Gastrocnemius medialis (tissue), 4 donors: ENCODE results near the gene CCDC187.

Experiments
- POLR2A ChIP-seq, 2 donors: fragments of 450-650 bp; IDR thresholded peaks; one replicate each; pipeline ENCODE4 v1.6.1; 2017; ENCODE audit warnings: antibody characterized with exemption in 2 of 2, mild to moderate bottlenecking in 2 of 2, moderate library complexity in 2 of 2
- TF ChIP-seq, protein P1 (sequence below), 5 experiments: fragments of 450-650 bp in 3 of 5; fragments of 200-600 bp in 2 of 5; sonication (generic) in 2 of 5; IDR thresholded peaks in 4 of 5; conservative IDR thresholded peaks in 1 of 5; 1 replicate in 4 of 5; 2 replicates in 1 of 5; pipeline ENCODE4 v1.5.1; 2016 to 2019; ENCODE audit warnings: antibody characterized with exemption in 5 of 5, mild to moderate bottlenecking in 3 of 5, moderate library complexity in 3 of 5

DNA sequence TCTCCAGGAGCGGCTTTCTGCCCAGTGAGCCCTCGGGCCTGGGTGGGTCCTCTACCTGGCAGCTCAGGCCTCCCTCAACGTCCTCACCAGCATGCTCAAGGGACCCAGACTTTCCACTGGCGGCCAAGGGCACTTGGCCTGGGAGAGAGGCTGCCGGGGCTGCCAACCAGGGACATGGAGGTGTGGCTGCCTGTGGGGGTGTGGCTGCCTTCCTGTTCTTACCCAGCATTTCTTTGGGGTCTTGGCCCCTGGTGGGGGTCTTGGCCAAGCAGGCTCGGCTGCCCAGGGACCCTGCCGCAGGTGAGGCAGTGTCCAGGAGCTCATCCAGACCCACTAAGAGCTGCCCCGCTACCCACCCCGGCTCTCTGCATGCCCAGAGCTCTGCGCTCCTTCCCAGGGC is 51.0 kb downstream of the CCDC187 start:
- TF ChIP-seq, protein P1, sequence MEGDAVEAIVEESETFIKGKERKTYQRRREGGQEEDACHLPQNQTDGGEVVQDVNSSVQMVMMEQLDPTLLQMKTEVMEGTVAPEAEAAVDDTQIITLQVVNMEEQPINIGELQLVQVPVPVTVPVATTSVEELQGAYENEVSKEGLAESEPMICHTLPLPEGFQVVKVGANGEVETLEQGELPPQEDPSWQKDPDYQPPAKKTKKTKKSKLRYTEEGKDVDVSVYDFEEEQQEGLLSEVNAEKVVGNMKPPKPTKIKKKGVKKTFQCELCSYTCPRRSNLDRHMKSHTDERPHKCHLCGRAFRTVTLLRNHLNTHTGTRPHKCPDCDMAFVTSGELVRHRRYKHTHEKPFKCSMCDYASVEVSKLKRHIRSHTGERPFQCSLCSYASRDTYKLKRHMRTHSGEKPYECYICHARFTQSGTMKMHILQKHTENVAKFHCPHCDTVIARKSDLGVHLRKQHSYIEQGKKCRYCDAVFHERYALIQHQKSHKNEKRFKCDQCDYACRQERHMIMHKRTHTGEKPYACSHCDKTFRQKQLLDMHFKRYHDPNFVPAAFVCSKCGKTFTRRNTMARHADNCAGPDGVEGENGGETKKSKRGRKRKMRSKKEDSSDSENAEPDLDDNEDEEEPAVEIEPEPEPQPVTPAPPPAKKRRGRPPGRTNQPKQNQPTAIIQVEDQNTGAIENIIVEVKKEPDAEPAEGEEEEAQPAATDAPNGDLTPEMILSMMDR (IDR thresholded peaks at IDR 0.05 in 4 of 5, conservative IDR thresholded peaks at IDR 0.05 in 1 of 5) = no peak
- TF ChIP-seq POLR2A (IDR thresholded peaks at IDR 0.05) = no peak
